A549 treated with CORT108297 at 1 μM for 4 hours (cell line): ENCODE measurements around the gene HSPE1. TPM values are rescaled to one million over a fixed set of nuclear protein-coding genes. Genes with fewer than 3 reads are reported as not detected.

ENCODE experiments used
- total RNA-seq: library from RNA; stranded (reverse); fragments of 200-300 nt; extraction: Qiagen RNA extraction; gene quantifications from 5 replicates; pipeline ENCODE4 v1.2.3, GENCODE V29; 2022

The HSPE1 gene
- total RNA-seq = 462 to 998 TPM (median 528 TPM) in 5 replicates

DNA sequence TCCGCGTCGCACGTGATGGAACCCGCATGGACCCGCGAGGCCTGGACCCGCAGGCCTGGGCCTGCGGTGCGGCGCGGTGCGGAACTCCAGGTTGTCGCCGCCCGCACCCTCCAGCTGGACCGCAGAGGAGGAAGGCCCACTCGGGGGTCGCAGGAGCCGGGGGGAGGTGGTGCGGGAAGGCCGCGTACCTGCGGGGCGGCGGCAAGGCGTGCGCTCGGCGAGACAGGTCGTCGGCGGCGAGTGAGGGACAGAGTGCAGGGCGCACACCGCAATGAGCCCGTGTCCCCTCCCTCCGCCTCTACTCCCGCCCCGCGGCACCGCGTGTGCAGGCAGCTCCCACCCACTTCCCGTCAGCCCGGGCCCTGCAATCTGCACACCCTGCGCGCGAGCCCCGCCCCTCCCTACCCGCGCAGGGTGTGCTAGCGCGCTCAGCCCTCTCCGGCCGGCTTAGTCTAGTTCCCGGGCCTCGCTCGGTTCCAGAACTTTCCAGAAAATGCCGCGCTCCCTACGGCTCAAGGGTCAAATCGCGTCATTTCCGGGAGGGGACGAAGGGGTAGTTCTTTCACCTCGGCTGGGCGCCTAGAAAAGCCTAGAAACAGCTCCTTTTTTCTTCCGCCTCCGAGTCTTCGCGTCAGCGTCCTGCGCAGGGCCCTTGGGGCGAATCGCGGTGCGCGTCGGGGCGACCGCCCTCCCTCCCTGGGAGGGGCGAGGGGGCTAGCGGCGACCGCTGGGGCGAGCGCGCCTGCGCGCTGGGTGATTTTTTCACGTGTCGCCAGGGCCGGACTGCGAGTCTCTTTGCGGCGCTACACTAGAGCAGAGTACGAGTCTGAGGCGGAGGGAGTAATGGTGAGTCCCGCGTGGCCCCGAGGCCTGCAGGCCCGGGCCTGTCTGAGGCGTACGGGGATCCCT is at the start of gene HSPE1, which contains the start of gene HSPD1:
Gene HSPE1 (plus strand): TSS at position 786 of the 909 bp plus-strand sequence. CDS start 58 bp downstream, at position 844.
Gene HSPD1 (minus strand): TSS at position 247 of the 909 bp plus-strand sequence. CDS start 992 bp downstream, outside the sequence.

DNA sequence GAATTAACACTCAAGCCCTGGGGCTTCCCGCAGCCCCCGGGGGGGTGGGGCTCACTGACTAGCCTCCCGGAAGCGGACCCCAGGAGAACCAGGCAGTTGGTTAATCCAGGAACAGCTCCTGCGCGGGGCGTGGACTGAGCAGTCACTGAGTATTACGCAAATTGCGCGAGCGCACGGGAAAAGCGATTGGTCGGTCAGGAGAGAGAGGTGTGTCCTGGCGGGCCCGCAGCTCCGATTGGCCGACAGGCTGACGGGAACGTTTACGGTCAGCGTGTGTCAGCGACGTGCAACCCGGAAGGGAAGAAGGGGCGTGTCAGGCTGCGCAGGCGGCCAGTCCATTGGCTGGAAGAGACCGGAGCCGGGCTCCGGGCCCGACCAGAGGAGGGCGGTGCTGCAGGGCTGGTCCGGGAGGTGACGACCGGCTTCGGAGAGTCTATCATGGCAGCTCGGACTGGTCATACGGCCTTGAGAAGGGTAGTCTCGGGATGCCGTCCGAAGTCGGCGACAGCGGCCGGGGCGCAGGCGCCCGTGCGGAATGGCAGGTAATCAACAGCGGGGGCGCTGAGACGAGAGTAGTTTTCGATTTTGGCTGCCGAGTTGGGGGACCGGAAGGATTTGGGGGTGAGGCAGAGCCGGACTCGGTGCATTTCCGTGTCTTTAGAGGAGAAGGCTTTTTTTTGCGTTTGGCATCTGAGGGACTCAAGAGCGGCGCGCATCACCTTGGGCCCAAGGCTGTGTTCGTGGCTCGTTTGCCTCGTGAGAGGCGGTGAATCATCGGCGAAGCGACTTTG is 46.9 kb upstream of the HSPE1 start, which contains the start of gene COQ10B:
Gene COQ10B (plus strand): TSS at position 430 of the 791 bp plus-strand sequence. CDS start 9 bp downstream, at position 439.

DNA sequence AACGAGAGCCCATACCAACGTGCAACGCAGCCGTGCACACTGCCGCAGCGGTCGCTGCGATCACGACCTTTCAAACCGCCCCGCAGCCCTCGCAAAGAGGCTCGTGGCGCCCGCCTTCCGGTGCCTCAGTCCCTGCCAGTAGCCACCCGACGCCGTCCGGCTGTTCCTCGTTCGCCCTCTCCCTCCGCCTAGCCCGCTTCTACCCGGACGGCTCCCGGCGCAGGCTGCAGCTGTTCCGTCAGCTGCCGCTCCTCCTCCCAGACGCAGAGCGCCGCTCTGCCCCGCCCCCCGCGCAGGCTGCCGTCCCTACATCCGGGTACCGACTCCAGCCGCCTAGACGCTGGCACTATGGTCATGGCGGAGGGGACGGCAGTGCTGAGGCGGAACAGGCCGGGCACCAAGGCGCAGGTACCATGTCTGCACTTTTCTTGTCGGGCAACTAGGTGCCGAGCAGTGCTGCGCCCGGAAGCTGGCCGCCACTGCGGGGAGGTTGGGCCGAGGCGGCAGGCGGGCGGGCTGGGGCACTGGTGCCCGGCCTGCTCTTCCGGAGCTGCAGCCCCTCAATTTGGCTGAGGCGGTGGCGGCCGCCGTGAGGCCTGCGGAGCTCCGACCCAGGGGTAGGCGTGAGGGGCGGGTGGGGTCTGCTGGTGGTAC is 15.7 kb downstream of the HSPE1 start, which contains the start of gene MOB4:
Gene MOB4 (plus strand): TSS at position 328 of the 654 bp plus-strand sequence. CDS start 21 bp downstream, at position 349.

Other genes with a start within 250 kb of the HSPE1 start
- gene ANKRD44, start 189.6 kb upstream of the HSPE1 start, total RNA-seq = 0.91 to 2.7 TPM (median 1.4 TPM) in 5 replicates
- gene SF3B1, start 65.4 kb upstream of the HSPE1 start, total RNA-seq = 111 to 148 TPM (median 123 TPM) in 5 replicates
- gene COQ10B, start 46.8 kb upstream of the HSPE1 start, total RNA-seq = 17.0 to 21.5 TPM (median 19.2 TPM) in 5 replicates
- 598 to 787 TPM (median 619 TPM) in 5 replicates for gene HSPD1, start 539 bp upstream of the HSPE1 start, total RNA-seq
- gene MOB4, start 15.7 kb downstream of the HSPE1 start, total RNA-seq = 22.7 to 37.7 TPM (median 27.4 TPM) in 5 replicates
- 0.01 TPM in 1 of 5 replicates, not detected in the others for gene RFTN2, start 175.2 kb downstream of the HSPE1 start, total RNA-seq
- gene MARS2, start 205.0 kb downstream of the HSPE1 start, total RNA-seq = 10.4 to 11.5 TPM (median 11.2 TPM) in 5 replicates